GM12878 (cell line): Measurements from ENCODE around the gene BUB1. TPM values are rescaled to one million over a fixed set of nuclear protein-coding genes. Genes with fewer than 3 reads are reported as not detected.

ENCODE experiments used
- BACH1 ChIP-seq: fragments of 450-650 bp; IDR thresholded peaks from 2 replicates; pipeline ENCODE4 v1.6.1; 2017; ENCODE audit warnings: mild to moderate bottlenecking, borderline replicate concordance
- ETV6 ChIP-seq, 2 experiments: fragments of 450-650 bp in 1 of 2; IDR thresholded peaks in 1 of 2; conservative IDR thresholded peaks in 1 of 2; 2 replicates each; pipeline ENCODE4 v1.6.1; 2014; ENCODE audit warnings: antibody characterized with exemption in 1 of 2, borderline replicate concordance in 1 of 2, low read depth in 1 of 2, mild to moderate bottlenecking in 1 of 2, moderate library complexity in 1 of 2
- IKZF1 ChIP-seq: fragments of 450-650 bp; conservative IDR thresholded peaks from 2 replicates; pipeline ENCODE4 v1.6.1; 2017; ENCODE audit warnings: antibody characterized with exemption, mild to moderate bottlenecking
- MTA3 ChIP-seq: IDR thresholded peaks from 2 replicates; pipeline ENCODE4 v1.6.1; 2012; ENCODE audit warnings: low read length, inconsistent platforms, borderline replicate concordance
- PML ChIP-seq: IDR thresholded peaks from 2 replicates; pipeline ENCODE4 v1.6.1; 2012; ENCODE audit warnings: low read length, inconsistent platforms
- POLR2AphosphoS2 ChIP-seq: IDR thresholded peaks from 2 replicates; pipeline ENCODE4 v1.6.1; 2011; ENCODE audit warnings: low read depth, mild to moderate bottlenecking, low read length, improper control_type of control experiment, moderate library complexity
- TARDBP ChIP-seq: IDR thresholded peaks from 2 replicates; pipeline ENCODE4 v1.6.1; 2016; ENCODE audit warnings: borderline replicate concordance
- polyA plus RNA-seq, 11 experiments: library from polyadenylated mRNA; depleted of rRNA in 4 of 11; unstranded in 6 of 11; stranded (reverse) in 5 of 11; fragments of >200 nt; fragmentation: Nextera tagmentation in 4 of 11; fragmentation: Illumina TruSeq in 1 of 11; extraction: Ambion mirVana in 4 of 11; extraction: Trizol in 1 of 11; gene quantifications; 1 replicate in 1 of 11; 2 replicates in 10 of 11; pipeline versions ENCODE4 v1.2.1 to v1.2.3, GENCODE V29; 2011 to 2016; ENCODE audit warnings: inconsistent platforms in 2 of 11, missing spikeins in 2 of 11, low read depth in 1 of 11
- total RNA-seq, 4 experiments: library from RNA; depleted of rRNA in 3 of 4; stranded (reverse); fragments of >200 nt in 3 of 4; fragmentation: Illumina TruSeq in 1 of 4; extraction: Trizol in 1 of 4; gene quantifications; 2 replicates each; pipeline versions ENCODE4 v1.2.1 to v1.2.3, GENCODE V29; 2013 to 2021
- TF ChIP-seq, protein P1 (sequence below): fragments of 450-650 bp; IDR thresholded peaks from 2 replicates; pipeline ENCODE4 v1.6.1; 2017; ENCODE audit warnings: mild to moderate bottlenecking, moderate library complexity
- TF ChIP-seq, protein P2 (sequence below): IDR thresholded peaks from 2 replicates; pipeline ENCODE4 v1.6.1; 2012; ENCODE audit warnings: low read depth, low read length, improper control_type of control experiment
- TF ChIP-seq, protein P3 (sequence below): fragments of 450-650 bp; IDR thresholded peaks from 2 replicates; pipeline ENCODE4 v1.6.1; 2017; ENCODE audit warnings: antibody characterized with exemption, mild to moderate bottlenecking, moderate library complexity
- TF ChIP-seq, protein P4 (sequence below): IDR thresholded peaks from 2 replicates; pipeline ENCODE4 v1.6.1; 2011; ENCODE audit warnings: low read depth, mild to moderate bottlenecking, low read length, moderate library complexity, borderline replicate concordance; ENCODE audit errors: extremely low read depth

Gene BUB1
- total and polyA plus RNA-seq, 10 of the 15 experiments (the other 5 are each of a cell fraction or from before 2014, with no cell fraction given), result 52.4 to 142 (median 88.9) TPM

DNA sequence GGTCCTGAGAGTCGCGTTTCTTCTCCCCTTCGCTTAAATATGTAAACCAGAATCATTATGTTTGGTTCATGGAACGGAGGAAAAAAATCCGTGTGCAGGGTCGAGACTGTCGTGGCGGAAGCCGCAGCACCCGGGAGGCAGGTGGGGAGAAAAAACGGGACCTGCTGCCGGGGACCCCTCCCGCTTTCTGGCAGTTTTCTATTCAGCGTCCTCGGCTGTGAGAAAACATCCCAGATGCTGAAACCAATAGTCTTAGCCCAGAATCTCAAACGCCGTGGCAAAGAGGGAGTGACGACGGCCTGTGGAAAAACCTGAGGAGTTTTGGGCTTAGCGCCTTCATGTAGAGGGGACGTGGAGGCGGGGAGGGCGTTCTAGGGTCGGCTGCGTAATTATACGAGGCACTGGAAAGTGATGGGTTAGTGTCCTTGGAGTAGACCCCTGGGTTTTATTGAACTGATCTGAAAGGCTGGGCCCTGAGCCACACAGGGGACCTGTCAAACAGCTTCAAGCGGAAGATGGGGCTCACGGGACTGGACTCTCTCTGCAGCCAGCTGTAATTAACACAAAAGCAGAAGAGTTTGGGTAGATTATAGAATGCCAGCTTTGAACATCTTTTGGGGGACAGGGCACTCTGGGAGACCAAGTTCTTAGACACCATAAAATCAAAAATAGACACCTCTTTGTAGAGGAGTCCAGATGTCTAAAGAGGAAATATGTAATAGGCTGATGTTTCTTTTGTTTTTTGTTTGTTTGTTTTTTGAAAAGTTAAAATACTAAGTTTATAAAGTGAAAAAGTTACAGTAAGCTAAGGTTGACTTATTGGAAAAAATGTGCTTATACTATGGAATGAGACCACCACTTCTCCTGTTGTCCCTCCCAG, 834 bp upstream of the BUB1 start (continued):
- TF ChIP-seq, protein P1, sequence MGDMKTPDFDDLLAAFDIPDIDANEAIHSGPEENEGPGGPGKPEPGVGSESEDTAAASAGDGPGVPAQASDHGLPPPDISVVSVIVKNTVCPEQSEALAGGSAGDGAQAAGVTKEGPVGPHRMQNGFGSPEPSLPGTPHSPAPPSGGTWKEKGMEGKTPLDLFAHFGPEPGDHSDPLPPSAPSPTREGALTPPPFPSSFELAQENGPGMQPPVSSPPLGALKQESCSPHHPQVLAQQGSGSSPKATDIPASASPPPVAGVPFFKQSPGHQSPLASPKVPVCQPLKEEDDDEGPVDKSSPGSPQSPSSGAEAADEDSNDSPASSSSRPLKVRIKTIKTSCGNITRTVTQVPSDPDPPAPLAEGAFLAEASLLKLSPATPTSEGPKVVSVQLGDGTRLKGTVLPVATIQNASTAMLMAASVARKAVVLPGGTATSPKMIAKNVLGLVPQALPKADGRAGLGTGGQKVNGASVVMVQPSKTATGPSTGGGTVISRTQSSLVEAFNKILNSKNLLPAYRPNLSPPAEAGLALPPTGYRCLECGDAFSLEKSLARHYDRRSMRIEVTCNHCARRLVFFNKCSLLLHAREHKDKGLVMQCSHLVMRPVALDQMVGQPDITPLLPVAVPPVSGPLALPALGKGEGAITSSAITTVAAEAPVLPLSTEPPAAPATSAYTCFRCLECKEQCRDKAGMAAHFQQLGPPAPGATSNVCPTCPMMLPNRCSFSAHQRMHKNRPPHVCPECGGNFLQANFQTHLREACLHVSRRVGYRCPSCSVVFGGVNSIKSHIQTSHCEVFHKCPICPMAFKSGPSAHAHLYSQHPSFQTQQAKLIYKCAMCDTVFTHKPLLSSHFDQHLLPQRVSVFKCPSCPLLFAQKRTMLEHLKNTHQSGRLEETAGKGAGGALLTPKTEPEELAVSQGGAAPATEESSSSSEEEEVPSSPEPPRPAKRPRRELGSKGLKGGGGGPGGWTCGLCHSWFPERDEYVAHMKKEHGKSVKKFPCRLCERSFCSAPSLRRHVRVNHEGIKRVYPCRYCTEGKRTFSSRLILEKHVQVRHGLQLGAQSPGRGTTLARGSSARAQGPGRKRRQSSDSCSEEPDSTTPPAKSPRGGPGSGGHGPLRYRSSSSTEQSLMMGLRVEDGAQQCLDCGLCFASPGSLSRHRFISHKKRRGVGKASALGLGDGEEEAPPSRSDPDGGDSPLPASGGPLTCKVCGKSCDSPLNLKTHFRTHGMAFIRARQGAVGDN, result 0 out of 2 replicates have a peak, but pooled peaks have one; percentile 17
- TF ChIP-seq, protein P2, sequence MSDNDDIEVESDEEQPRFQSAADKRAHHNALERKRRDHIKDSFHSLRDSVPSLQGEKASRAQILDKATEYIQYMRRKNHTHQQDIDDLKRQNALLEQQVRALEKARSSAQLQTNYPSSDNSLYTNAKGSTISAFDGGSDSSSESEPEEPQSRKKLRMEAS, result peak; percentile 12; the same call in 1 of the 2 replicates
- TF ChIP-seq ETV6 (conservative IDR thresholded peaks at IDR 0.05 in 1 of 2, IDR thresholded peaks at IDR 0.05 in 1 of 2; ENCODE audit: borderline replicate concordance in 1 of 2, low read depth in 1 of 2) (0 out of 4 replicates have a peak, but pooled peaks of 1 of the 2 experiments have one; percentile 9), IKZF1 (peak; percentile 26), MTA3 (0 out of 2 replicates have a peak, but pooled peaks have one; percentile 25), TARDBP (no peak), POLR2AphosphoS2 (no peak), PML (peak; percentile 23; the same call in 1 of the 2 replicates), BACH1 (peak; percentile 47; the same call in 1 of the 2 replicates)
- TF ChIP-seq, protein P3, sequence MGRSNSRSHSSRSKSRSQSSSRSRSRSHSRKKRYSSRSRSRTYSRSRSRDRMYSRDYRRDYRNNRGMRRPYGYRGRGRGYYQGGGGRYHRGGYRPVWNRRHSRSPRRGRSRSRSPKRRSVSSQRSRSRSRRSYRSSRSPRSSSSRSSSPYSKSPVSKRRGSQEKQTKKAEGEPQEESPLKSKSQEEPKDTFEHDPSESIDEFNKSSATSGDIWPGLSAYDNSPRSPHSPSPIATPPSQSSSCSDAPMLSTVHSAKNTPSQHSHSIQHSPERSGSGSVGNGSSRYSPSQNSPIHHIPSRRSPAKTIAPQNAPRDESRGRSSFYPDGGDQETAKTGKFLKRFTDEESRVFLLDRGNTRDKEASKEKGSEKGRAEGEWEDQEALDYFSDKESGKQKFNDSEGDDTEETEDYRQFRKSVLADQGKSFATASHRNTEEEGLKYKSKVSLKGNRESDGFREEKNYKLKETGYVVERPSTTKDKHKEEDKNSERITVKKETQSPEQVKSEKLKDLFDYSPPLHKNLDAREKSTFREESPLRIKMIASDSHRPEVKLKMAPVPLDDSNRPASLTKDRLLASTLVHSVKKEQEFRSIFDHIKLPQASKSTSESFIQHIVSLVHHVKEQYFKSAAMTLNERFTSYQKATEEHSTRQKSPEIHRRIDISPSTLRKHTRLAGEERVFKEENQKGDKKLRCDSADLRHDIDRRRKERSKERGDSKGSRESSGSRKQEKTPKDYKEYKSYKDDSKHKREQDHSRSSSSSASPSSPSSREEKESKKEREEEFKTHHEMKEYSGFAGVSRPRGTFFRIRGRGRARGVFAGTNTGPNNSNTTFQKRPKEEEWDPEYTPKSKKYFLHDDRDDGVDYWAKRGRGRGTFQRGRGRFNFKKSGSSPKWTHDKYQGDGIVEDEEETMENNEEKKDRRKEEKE, result no peak
- TF ChIP-seq, protein P4, sequence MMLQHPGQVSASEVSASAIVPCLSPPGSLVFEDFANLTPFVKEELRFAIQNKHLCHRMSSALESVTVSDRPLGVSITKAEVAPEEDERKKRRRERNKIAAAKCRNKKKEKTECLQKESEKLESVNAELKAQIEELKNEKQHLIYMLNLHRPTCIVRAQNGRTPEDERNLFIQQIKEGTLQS, result no peak
